Endothelial cell of umbilical vein (primary cell): ENCODE results near the gene PDE3B.

Experiments used
- EZH2 ChIP-seq: IDR thresholded peaks from 2 replicates; pipeline ENCODE4 v1.6.1; 2012; ENCODE audit warnings: borderline replicate concordance, low read depth, mild to moderate bottlenecking, moderate library complexity, low read length, inconsistent platforms; ENCODE audit not compliant: severe bottlenecking
- JUN ChIP-seq: IDR thresholded peaks from 2 replicates; pipeline ENCODE4 v1.6.1; 2011; ENCODE audit warnings: borderline replicate concordance, low read depth; ENCODE audit not compliant: insufficient read length, insufficient read depth
- MAX ChIP-seq: IDR thresholded peaks from 2 replicates; pipeline ENCODE4 v1.6.1; 2011; ENCODE audit not compliant: insufficient read depth, insufficient read length
- MYC ChIP-seq: IDR thresholded peaks from one replicate; pipeline ENCODE4 v1.6.1; 2011; ENCODE audit warnings: mild to moderate bottlenecking, low read depth, low read length
- POLR2A ChIP-seq: IDR thresholded peaks from 2 replicates; pipeline ENCODE4 v1.6.1; 2012; ENCODE audit warnings: low read depth, mild to moderate bottlenecking, control low read depth, low read length
- POLR2AphosphoS5 ChIP-seq: IDR thresholded peaks from 2 replicates; pipeline ENCODE4 v1.6.1; 2012; ENCODE audit warnings: low read depth, mild to moderate bottlenecking, control low read depth, low read length, moderate library complexity; ENCODE audit not compliant: insufficient read depth
- TF ChIP-seq, protein P1 (sequence below), 2 donors: IDR thresholded peaks; 1 replicate in 1 of 2; 2 replicates in 1 of 2; pipeline ENCODE4 v1.5.1; 2011; ENCODE audit warnings: low read length in 2 of 2, mild to moderate bottlenecking in 2 of 2, moderate library complexity in 2 of 2, control low read depth in 1 of 2, inconsistent platforms in 1 of 2, low read depth in 1 of 2; ENCODE audit not compliant: insufficient read depth in 1 of 2; ENCODE audit errors: extremely low read depth in 1 of 2

GRCh38 chr11:14783788-14784187 is 140.2 kb downstream of the PDE3B start:
- TF ChIP-seq, protein P1, sequence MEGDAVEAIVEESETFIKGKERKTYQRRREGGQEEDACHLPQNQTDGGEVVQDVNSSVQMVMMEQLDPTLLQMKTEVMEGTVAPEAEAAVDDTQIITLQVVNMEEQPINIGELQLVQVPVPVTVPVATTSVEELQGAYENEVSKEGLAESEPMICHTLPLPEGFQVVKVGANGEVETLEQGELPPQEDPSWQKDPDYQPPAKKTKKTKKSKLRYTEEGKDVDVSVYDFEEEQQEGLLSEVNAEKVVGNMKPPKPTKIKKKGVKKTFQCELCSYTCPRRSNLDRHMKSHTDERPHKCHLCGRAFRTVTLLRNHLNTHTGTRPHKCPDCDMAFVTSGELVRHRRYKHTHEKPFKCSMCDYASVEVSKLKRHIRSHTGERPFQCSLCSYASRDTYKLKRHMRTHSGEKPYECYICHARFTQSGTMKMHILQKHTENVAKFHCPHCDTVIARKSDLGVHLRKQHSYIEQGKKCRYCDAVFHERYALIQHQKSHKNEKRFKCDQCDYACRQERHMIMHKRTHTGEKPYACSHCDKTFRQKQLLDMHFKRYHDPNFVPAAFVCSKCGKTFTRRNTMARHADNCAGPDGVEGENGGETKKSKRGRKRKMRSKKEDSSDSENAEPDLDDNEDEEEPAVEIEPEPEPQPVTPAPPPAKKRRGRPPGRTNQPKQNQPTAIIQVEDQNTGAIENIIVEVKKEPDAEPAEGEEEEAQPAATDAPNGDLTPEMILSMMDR (IDR thresholded peaks at IDR 0.05; ENCODE audit: extremely low read depth in 1 of 2, insufficient read depth in 1 of 2, low read depth in 1 of 2, low read length in 2 of 2): no peak
- TF ChIP-seq MAX (no peak), MYC (no peak), JUN (no peak), POLR2A (no peak), POLR2AphosphoS5 (no peak), EZH2 (no peak)
